GM23248 (cell line): ENCODE data around the gene TFPT.

Experiments used
- EZH2 ChIP-seq: fragments of 200-600 bp; sonication (generic); IDR thresholded peaks from 2 replicates; pipeline ENCODE4 v1.6.1; 2018; ENCODE audit warnings: antibody characterized with exemption, mild to moderate bottlenecking; ENCODE audit not compliant: insufficient read depth, poor library complexity, severe bottlenecking
- EZH2phosphoT487 ChIP-seq: fragments of 200-600 bp; sonication (generic); IDR thresholded peaks from 2 replicates; pipeline ENCODE4 v1.6.1; 2018; ENCODE audit warnings: antibody characterized with exemption, moderate library complexity, mild to moderate bottlenecking, low read depth; ENCODE audit not compliant: insufficient read depth

- TF ChIP-seq EZH2 (no peak), EZH2phosphoT487 (no peak)
Measured at GRCh38 chr19:54074851-54075250, 40.6 kb downstream of the TFPT start.
